ENCODE data around the gene TWSG1.
"Not testable (repeated sequence)": the region's sequence is repeated elsewhere in the genome, so short reads cannot be mapped to it uniquely, and the experiment has no call there.

Gene TWSG1

GRCh38 chr18:9336827-9337226 lies 2.3 kb downstream of the TWSG1 start:
- DNase-seq, result no peak

- DNase-seq, result no peak
These were observed 3.3 kb downstream of the TWSG1 start for GRCh38 chr18:9337873-9338272.

- no peak for DNase-seq
These were observed 5.9 kb downstream of the TWSG1 start for GRCh38 chr18:9340472-9340871.

GRCh38 chr18:9343577-9343976 lies 9.0 kb downstream of the TWSG1 start:
- no peak for DNase-seq

- no peak for DNase-seq
These were observed 12.2 kb downstream of the TWSG1 start for GRCh38 chr18:9346775-9347174.

- no peak for DNase-seq
These were observed 13.6 kb downstream of the TWSG1 start for GRCh38 chr18:9348079-9348671.

GRCh38 chr18:9348766-9349165 lies 14.2 kb downstream of the TWSG1 start:
- DNase-seq, result no peak

GRCh38 chr18:9353596-9353995 lies 19.0 kb downstream of the TWSG1 start:
- DNase-seq, result no peak

GRCh38 chr18:9354256-9354655 lies 19.7 kb downstream of the TWSG1 start:
- no peak for DNase-seq

- no peak for DNase-seq
These were observed 22.4 kb downstream of the TWSG1 start for GRCh38 chr18:9356976-9357375.

- DNase-seq, result no peak
These were observed 25.2 kb downstream of the TWSG1 start for GRCh38 chr18:9359796-9360195.

- DNase-seq, result no peak
These were observed 26.6 kb downstream of the TWSG1 start for GRCh38 chr18:9361191-9361590.

- DNase-seq, result no peak
These were observed 28.3 kb downstream of the TWSG1 start for GRCh38 chr18:9362869-9363268.

- DNase-seq, result no peak
These were observed 29.7 kb downstream of the TWSG1 start for GRCh38 chr18:9364242-9364641.

- no peak for DNase-seq
These were observed 30.8 kb downstream of the TWSG1 start for GRCh38 chr18:9365406-9365805.

GRCh38 chr18:9366126-9366714 lies 31.6 kb downstream of the TWSG1 start:
- DNase-seq, result no peak

GRCh38 chr18:9373254-9373653 lies 38.7 kb downstream of the TWSG1 start:
- not testable (repeated sequence) for DNase-seq

GRCh38 chr18:9379118-9379517 lies 44.5 kb downstream of the TWSG1 start:
- no peak for DNase-seq

GRCh38 chr18:9380101-9380500 lies 45.5 kb downstream of the TWSG1 start:
- no peak for DNase-seq

GRCh38 chr18:9380621-9381395 lies 46.2 kb downstream of the TWSG1 start:
- no peak for DNase-seq

GRCh38 chr18:9386879-9387278 lies 52.3 kb downstream of the TWSG1 start:
- no peak for DNase-seq

- DNase-seq, result no peak
These were observed 53.3 kb downstream of the TWSG1 start for GRCh38 chr18:9387891-9388290.

GRCh38 chr18:9389706-9390105 lies 55.1 kb downstream of the TWSG1 start:
- no peak for DNase-seq

- no peak for DNase-seq
These were observed 58.2 kb downstream of the TWSG1 start for GRCh38 chr18:9392726-9393125.
